OCI-LY3 (cell line): Measurements from ENCODE around the gene CLSTN2.

Source experiments
- CTCF ChIP-seq: fragments of 200-600, 300-600 bp; sonication (generic); IDR thresholded peaks from 2 replicates; pipeline ENCODE4 v1.5.1; 2014; ENCODE audit warnings: antibody characterized with exemption, low read length, low read depth
- EZH2phosphoT487 ChIP-seq: fragments of 200-600 bp; shearing (Covaris generic); IDR thresholded peaks from 2 replicates; pipeline ENCODE4 v1.6.1; 2018; ENCODE audit warnings: antibody characterized with exemption, mixed run types, low read depth

- TF ChIP-seq CTCF: no peak
- no peak for TF ChIP-seq EZH2phosphoT487
Observed at GRCh38 chr3:140443806-140444205, 508.8 kb downstream of the CLSTN2 start.
